GM12892 (cell line): ENCODE measurements around the gene NUMBL.
A peak's percentile ranks its signal among the peaks of the same experiment; 100 is the strongest.

Experiments used
- POLR2A ChIP-seq: IDR thresholded peaks from 2 replicates; pipeline ENCODE4 v1.6.1; 2011; ENCODE audit warnings: low read depth, low read length, control low read depth
- POLR2AphosphoS5 ChIP-seq: IDR thresholded peaks from 2 replicates; pipeline ENCODE4 v1.6.1; 2011; ENCODE audit warnings: low read depth, low read length, control low read depth
- TAF1 ChIP-seq: IDR thresholded peaks from 2 replicates; pipeline ENCODE4 v1.6.1; 2011; ENCODE audit warnings: low read depth, mild to moderate bottlenecking, control low read depth, low read length, borderline replicate concordance

- TF ChIP-seq POLR2A (no peak), TAF1 (0 out of 2 replicates have a peak, but pooled peaks have one; percentile 22), POLR2AphosphoS5 (no peak)
Observed at GRCh38 chr19:40714441-40715299, 24.2 kb upstream of the NUMBL start.
